Smooth muscle cell (in vitro differentiated cells): ENCODE measurements around the gene C1GALT1. TPM values are rescaled to one million over a fixed set of nuclear protein-coding genes. Genes with fewer than 3 reads are reported as not detected.

Source experiments
- DNase-seq: peaks from one replicate; lab custom pipeline; 2025; ENCODE audit not compliant: unreplicated experiment; lab: John Stamatoyannopoulos, UW
- H2AFZ ChIP-seq: fragments of 200-600 bp; sonication (generic); 2 replicates; pipeline ENCODE4 v1.6.0; 2016; ENCODE audit warnings: antibody characterized with exemption, low read depth, mild to moderate bottlenecking
- H3F3A ChIP-seq: fragments of 200-600 bp; sonication (generic); 2 replicates; pipeline ENCODE4 v1.6.0; 2017; ENCODE audit warnings: antibody characterized with exemption, low read depth
- H3K27ac ChIP-seq: fragments of 200-600 bp; sonication (generic); 2 replicates; pipeline ENCODE4 v1.5.1; 2016; ENCODE audit warnings: low read depth, mild to moderate bottlenecking
- H3K27me3 ChIP-seq: fragments of 200-600 bp; sonication (generic); 2 replicates; pipeline ENCODE4 v1.6.1; 2016; ENCODE audit warnings: low read depth, mild to moderate bottlenecking
- H3K36me3 ChIP-seq: fragments of 200-600 bp; sonication (generic); 2 replicates; pipeline ENCODE4 v1.5.1; 2016; ENCODE audit warnings: low read depth
- H3K4me1 ChIP-seq: fragments of 200-600 bp; sonication (generic); 2 replicates; pipeline ENCODE4 v1.5.1; 2016; ENCODE audit warnings: low read depth
- H3K4me2 ChIP-seq: fragments of 200-600 bp; sonication (generic); 2 replicates; pipeline ENCODE4 v1.6.0; 2016; ENCODE audit warnings: mild to moderate bottlenecking
- H3K4me3 ChIP-seq: fragments of 200-600 bp; sonication (generic); 2 replicates; pipeline ENCODE4 v1.5.1; 2016; ENCODE audit warnings: mild to moderate bottlenecking
- H3K79me2 ChIP-seq: fragments of 200-600 bp; sonication (generic); 2 replicates; pipeline ENCODE4 v1.6.0; 2016; ENCODE audit warnings: low read depth, mild to moderate bottlenecking
- H3K9ac ChIP-seq: fragments of 200-600 bp; sonication (generic); 2 replicates; pipeline ENCODE4 v1.6.0; 2016; ENCODE audit warnings: low read depth
- H3K9me3 ChIP-seq: fragments of 200-600 bp; sonication (generic); replicated peaks from 2 replicates; pipeline ENCODE4 v1.5.1; 2016; ENCODE audit warnings: low read depth
- H4K20me1 ChIP-seq: fragments of 200-600 bp; sonication (generic); 2 replicates; pipeline ENCODE4 v1.6.0; 2016; ENCODE audit warnings: low read depth
- CTCF ChIP-seq: fragments of 200-600 bp; sonication (generic); IDR thresholded peaks from 2 replicates; pipeline ENCODE4 v1.5.1; 2017; ENCODE audit warnings: borderline replicate concordance, mild to moderate bottlenecking, antibody characterized with exemption; ENCODE audit not compliant: insufficient read depth, poor library complexity, severe bottlenecking
- WGBS: methylation state at CpG from one replicate; pipeline ENCODE4 v1.1.7; 2016; ENCODE audit warnings: low lambda C conversion rate; 5-methylcytosine and 5-hydroxymethylcytosine counted together
- polyA plus RNA-seq: library from polyadenylated mRNA; unstranded; fragments of >200 nt; fragmentation: Nextera tagmentation; extraction: Ambion mirVana; gene quantifications from 2 replicates; pipeline ENCODE4 v1.2.1, GENCODE V29; 2016
- total RNA-seq: library from RNA; depleted of rRNA; stranded (reverse); fragments of >200 nt; gene quantifications from 2 replicates; pipeline ENCODE4 v1.2.3, GENCODE V29; 2014

Gene C1GALT1
- total and polyA plus RNA-seq, 2 experiments from 2014 or later: 20.6 to 89.9 TPM

GRCh38 chr7:7207876-7208275 is 25.5 kb downstream of the C1GALT1 start:
- Histone ChIP-seq H3K36me3 (no peaks in the 10 kb centered on the region), H3K9ac (peak overlapping the region; percentile 17), H3K4me2 (no peak overlapping the region), H3K79me2 (peaks cover 78% of the 10 kb centered on the region), H3F3A (no peaks in the 10 kb centered on the region), H3K9me3 (no peaks in the 10 kb centered on the region), H3K27me3 (no peaks in the 10 kb centered on the region), H3K27ac (peak overlapping the region; percentile 76), H2AFZ (no peak overlapping the region), H3K4me3 (no peak overlapping the region), H3K4me1 (peaks cover 6% of the 10 kb centered on the region), H4K20me1 (peaks cover 28% of the 10 kb centered on the region)
- TF ChIP-seq CTCF: no peak
- DNase-seq: no peak
- WGBS: 79% methylated on average over 4 of the region's 4 CpGs

- WGBS: 79% methylated on average over 4 of the region's 4 CpGs
Observed at GRCh38 chr7:7208520-7208919, 26.2 kb downstream of the C1GALT1 start.

GRCh38 chr7:7209412-7210050 is 27.2 kb downstream of the C1GALT1 start:
- DNase-seq: no peak
- Histone ChIP-seq H2AFZ (no peak overlapping the region), H3K4me1 (peaks cover 6% of the 10 kb centered on the region), H3K9ac (no peak overlapping the region), H3K4me2 (no peak overlapping the region), H3F3A (no peaks in the 10 kb centered on the region), H3K9me3 (no peaks in the 10 kb centered on the region), H4K20me1 (peaks cover 31% of the 10 kb centered on the region), H3K36me3 (no peaks in the 10 kb centered on the region), H3K27ac (no peak overlapping the region), H3K79me2 (peaks cover 77% of the 10 kb centered on the region), H3K4me3 (no peak overlapping the region), H3K27me3 (no peaks in the 10 kb centered on the region)
- 74% methylated on average over 10 of the region's 10 CpGs for WGBS
- no peak for TF ChIP-seq CTCF

More at GRCh38 chr7:7208520-7208919, 26.2 kb downstream of the C1GALT1 start:
- Histone ChIP-seq H3F3A (no peaks in the 10 kb centered on the region), H3K79me2 (peaks cover 78% of the 10 kb centered on the region), H3K36me3 (no peaks in the 10 kb centered on the region), H3K27ac (peak overlapping the region; percentile 44), H2AFZ (no peak overlapping the region), H3K9me3 (no peaks in the 10 kb centered on the region), H3K9ac (no peak overlapping the region), H3K4me3 (no peak overlapping the region), H4K20me1 (peaks cover 31% of the 10 kb centered on the region), H3K4me2 (no peak overlapping the region), H3K27me3 (no peaks in the 10 kb centered on the region), H3K4me1 (peaks cover 6% of the 10 kb centered on the region)
- no peak for DNase-seq
- TF ChIP-seq CTCF: no peak
